GM18505 (cell line): Measurements from ENCODE around the gene MS4A15.

ENCODE experiments used
- ATAC-seq: cut with Tn5 transposase; IDR thresholded peaks from one replicate; pipeline ENCODE4 v1.9.1; 2021; ENCODE audit not compliant: unreplicated experiment
- POLR2A ChIP-seq: IDR thresholded peaks from 4 replicates; pipeline ENCODE4 v1.6.1; 2011; ENCODE audit warnings: borderline replicate concordance; ENCODE audit not compliant: insufficient read depth, insufficient read length; ENCODE audit errors: extremely low read depth

MS4A15 gene

DNA sequence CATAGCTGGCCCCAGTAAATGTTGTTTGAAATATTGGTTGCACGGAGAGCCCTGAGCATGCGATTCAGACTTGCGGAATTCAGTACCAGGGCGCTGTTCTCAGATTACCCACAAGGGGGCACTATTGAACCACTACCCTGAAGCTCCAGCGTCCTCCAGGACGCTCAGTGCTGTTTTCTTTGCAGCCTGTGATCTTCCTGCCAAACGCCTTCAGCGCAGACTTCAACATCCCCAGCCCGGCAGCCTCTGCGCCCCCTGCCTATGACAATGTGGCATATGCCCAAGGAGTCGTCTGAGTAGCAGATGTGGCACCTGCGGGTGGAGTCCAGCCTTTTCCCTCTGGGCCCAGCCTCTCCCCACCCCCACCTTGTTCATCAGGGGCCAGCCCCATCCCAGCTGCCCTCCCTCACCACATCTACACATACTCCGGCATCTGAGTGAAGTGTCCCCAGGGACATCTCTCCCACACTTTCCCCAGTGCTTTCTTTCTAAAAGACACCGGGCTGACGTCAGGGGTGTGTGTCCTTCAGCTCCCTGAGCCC lies 18.8 kb downstream of the MS4A15 start:
- peak; percentile 65 for ATAC-seq
- TF ChIP-seq POLR2A, result no peak

DNA sequence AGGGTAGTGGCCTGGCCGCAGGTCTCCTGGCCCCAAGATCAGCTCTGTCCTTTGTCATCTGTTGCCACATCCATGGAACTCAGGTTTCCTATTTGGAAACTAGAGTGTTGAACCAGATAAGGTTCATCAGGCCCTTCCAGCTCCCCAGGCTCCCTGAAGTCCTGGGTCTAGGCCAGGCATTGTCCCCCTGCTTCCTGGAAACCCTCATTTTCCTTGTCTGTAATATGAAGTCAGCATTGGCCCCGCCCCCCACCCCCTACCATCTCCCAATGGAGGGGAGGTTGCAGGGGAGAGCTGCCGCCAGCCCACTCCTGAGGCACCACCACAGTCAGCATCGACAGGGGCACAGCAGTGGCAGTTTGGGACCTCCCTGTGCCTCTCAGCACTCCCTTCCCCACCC lies 19.5 kb downstream of the MS4A15 start:
- TF ChIP-seq POLR2A, result no peak
- no peak for ATAC-seq

DNA sequence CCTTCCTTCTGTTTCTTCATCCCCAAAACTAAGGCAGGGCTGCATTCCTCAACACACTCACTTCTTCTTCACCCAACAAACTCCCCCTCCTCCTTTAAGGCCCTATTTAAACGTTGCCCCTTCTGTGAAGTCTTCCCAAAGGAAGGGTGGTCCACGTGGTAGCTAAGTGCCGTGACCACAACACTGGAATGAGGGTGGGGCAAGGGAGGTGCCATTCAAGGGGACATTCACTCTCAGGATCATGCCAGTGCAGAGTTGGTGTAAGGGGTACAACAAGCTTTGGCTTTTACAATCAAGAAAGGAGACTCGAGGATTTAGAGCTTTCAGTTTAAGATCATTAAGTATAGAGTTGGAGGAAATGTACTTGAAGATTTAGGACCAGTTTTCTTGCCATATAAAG lies 20.4 kb downstream of the MS4A15 start:
- no peak for ATAC-seq
- TF ChIP-seq POLR2A, result no peak

- no peak for ATAC-seq
Observed at GRCh38 chr11:60777572-60777971, 20.9 kb downstream of the MS4A15 start.

DNA sequence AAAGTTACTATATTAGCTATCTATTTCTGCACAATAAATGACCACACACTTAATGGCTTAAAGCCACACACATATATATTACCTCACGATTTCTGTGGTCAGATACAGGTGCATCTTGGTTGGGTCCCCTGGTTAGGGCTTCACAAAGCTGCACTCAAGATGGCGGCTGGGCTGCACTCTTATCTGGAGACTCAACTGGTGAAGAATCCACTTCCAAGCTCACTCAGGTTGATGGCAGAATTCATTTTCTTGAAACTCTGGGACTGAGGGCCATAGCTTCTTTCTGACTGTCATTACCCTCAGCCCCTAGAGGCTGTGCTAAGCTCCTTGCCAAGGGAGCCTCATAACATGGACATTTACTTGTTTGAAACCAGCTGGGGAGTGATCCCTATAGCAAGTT lies 23.4 kb downstream of the MS4A15 start:
- no peak for TF ChIP-seq POLR2A
- ATAC-seq, result no peak

More at GRCh38 chr11:60777572-60777971, 20.9 kb downstream of the MS4A15 start:
- no peak for TF ChIP-seq POLR2A

DNA sequence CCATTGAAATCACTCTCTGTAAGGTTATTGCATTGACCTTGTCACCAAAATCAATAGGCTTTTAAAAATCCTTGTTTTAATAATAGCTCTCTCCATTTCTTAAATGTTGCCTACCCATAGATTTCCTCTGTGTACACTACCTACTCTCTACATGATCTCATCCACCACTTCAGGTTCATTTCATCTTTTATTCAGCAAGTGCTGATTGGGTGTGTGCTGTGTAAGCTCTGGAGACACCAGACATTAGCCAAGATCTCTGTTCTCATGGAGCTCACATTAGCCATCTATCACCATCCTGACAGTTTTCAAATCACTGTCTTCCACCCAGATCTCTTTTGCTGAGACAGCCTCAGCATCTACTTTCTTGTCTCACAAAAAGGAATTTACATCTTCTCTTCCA lies 24.1 kb downstream of the MS4A15 start:
- no peak for ATAC-seq
- TF ChIP-seq POLR2A, result no peak

GRCh38 chr11:60781286-60781980 lies 24.8 kb downstream of the MS4A15 start:
- no peak for TF ChIP-seq POLR2A
- no peak for ATAC-seq

DNA sequence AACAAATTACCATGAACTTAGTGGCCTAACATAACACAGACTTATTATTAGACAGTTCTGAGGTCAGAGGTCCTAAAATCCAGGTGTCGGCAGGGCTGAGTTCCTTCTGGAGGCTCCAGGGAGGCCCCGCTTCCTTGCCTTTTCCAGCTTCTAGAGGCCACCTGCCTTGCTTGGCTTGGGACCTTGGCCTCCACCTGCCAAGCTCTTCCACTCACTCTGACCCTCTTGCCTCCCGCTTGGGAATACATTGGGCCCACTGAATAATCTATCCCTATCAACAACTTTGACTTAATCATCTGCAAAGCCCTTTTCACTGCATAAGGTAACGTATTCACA lies 25.3 kb downstream of the MS4A15 start:
- no peak for ATAC-seq
- TF ChIP-seq POLR2A, result no peak

DNA sequence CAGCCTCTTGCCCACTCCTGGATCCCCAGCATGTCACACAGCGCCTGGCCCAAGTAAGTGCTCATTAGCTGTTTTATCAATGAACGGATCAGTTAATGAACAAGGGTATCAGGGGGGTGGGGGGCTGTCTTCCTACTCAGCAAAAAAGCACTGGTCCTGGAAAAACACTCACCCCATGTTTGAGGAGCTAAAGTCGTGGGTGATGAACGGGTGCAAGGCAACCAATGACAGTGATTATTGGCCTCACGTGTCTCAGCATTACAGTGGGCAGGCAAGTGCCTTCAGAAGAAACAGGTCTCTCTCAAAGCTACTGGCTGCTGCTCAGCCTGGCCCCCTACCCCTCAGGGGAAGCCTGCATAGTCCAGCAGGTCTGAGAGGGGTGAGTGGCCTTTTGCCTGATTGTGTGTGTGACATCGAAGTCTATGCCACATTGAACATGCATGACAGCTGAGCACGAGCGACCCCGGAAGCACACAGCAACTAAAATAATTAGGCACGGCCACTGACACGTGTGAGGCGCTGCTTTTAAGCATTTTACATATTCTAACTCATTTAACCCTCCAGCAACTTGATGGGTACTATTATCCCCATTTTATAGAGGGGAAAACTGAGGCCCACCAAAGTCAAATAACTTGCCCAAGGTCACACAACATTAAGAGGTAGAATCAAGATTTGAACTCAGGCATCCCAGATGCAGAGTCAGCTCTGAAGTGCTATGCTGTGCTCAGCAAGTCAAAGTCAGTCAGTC lies 25.9 kb downstream of the MS4A15 start:
- no peak for TF ChIP-seq POLR2A
- no peak for ATAC-seq

GRCh38 chr11:60783141-60783484 lies 26.4 kb downstream of the MS4A15 start:
- TF ChIP-seq POLR2A, result no peak
- ATAC-seq, result no peak

DNA sequence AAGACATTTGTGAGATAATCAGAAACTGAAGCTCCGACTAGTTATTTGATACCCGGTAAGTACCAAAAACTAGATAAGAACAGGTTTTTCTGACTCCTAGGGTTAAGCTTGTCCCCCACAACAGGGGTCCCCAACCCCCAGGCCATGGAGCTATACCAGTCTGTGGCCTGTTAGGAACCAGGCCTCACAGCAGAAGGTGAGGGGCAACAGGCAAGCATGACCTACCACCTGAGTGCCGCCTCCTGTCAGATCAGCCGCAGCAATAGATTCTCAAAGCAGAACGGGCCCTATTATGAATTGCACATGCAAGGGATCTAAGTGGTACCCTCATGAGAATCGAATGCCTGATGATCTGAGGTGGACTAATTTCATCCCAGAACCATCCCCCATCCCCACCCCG lies 27.2 kb downstream of the MS4A15 start:
- no peak for TF ChIP-seq POLR2A
- ATAC-seq, result no peak

GRCh38 chr11:60785136-60785535 lies 28.5 kb downstream of the MS4A15 start, which contains the start of gene MS4A10:
MS4A10 (plus strand) TSS chr11:60785333; CDS start chr11:60790336, 5,003 bp downstream.
- no peak for TF ChIP-seq POLR2A
- no peak for ATAC-seq

GRCh38 chr11:60785806-60786361 lies 29.2 kb downstream of the MS4A15 start:
- no peak for TF ChIP-seq POLR2A
- ATAC-seq, result no peak
